ENCODE results near the gene CSNK2B. TPM values are rescaled to one million over a fixed set of nuclear protein-coding genes. Genes with fewer than 3 reads are reported as not detected.
A peak's percentile ranks its signal among the peaks of the same experiment; 100 is the strongest.

The CSNK2B gene
- total RNA-seq (ENCODE audit: low replicate concordance), result 126 and 190 TPM in 2 replicates

- Histone ChIP-seq H3K27me3 (no peaks in the 10 kb centered on the region), H3K4me2 (peak within 1 kb of the TSS; percentile 85), H3K36me3 (no peaks in the 10 kb centered on the region), H3F3A (ENCODE audit: low read depth) (peaks cover 33% of the 10 kb centered on the region), H3K9me3 (ENCODE audit: low read depth) (no peaks in the 10 kb centered on the region), H2AFZ (replicated peaks) (peak within 1 kb of the TSS; percentile 88), H3K27ac (peak within 1 kb of the TSS; percentile 93), H3K9ac (peak within 1 kb of the TSS; percentile 84), H3K79me2 (ENCODE audit: low read depth) (peaks cover 57% of the 10 kb centered on the region), H4K20me1 (ENCODE audit: low read depth) (no peaks in the 10 kb centered on the region), H3K4me3 (peak within 1 kb of the TSS; percentile 90), H3K4me1 (peaks cover 17% of the 10 kb centered on the region)
- Mint-ChIP-seq H3K4me1 (peaks cover 41% of the 10 kb centered on the region), H3K9me3 (no peaks in the 10 kb centered on the region), H3K27ac (peak within 1 kb of the TSS; percentile 97), H3K27me3 (ENCODE audit: insufficient read depth, low read depth) (peaks cover 5% of the 10 kb centered on the region), H3K4me3 (peak within 1 kb of the TSS; percentile 97), H3K36me3 (peaks cover 23% of the 10 kb centered on the region)
- peak; percentile 98 for DNase-seq (ENCODE audit: low spot score)
- TF ChIP-seq EZH2 (IDR thresholded peaks at IDR 0.05) (no peak), EZH2phosphoT487 (IDR thresholded peaks at IDR 0.05) (no peak)
- TF ChIP-seq, protein P1, sequence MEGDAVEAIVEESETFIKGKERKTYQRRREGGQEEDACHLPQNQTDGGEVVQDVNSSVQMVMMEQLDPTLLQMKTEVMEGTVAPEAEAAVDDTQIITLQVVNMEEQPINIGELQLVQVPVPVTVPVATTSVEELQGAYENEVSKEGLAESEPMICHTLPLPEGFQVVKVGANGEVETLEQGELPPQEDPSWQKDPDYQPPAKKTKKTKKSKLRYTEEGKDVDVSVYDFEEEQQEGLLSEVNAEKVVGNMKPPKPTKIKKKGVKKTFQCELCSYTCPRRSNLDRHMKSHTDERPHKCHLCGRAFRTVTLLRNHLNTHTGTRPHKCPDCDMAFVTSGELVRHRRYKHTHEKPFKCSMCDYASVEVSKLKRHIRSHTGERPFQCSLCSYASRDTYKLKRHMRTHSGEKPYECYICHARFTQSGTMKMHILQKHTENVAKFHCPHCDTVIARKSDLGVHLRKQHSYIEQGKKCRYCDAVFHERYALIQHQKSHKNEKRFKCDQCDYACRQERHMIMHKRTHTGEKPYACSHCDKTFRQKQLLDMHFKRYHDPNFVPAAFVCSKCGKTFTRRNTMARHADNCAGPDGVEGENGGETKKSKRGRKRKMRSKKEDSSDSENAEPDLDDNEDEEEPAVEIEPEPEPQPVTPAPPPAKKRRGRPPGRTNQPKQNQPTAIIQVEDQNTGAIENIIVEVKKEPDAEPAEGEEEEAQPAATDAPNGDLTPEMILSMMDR (IDR thresholded peaks at IDR 0.05), result no peak
Observed at GRCh38 chr6:31665501-31666336, at the start of gene CSNK2B. Gene CSNK2B (plus strand): TSS chr6:31666080. CDS start chr6:31666832, 752 bp downstream.

DNA sequence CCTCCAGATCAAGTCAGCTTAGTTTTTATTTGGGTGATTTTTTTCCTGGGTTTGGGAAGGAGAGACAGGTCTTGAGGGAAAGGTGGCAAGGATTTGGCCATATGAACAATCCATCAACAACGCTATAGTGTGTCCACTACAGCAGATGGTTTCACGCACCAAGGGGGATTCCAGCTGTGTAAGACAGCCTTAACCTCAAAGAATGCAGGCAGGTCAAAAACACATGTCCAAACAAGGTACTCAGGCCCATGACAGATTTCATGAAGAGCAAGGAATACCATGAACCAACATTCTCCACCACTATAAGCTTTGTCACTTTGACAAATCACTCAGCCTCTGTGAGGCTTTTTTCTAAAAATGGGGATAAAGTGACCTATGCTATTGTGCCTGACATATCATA, 48.9 kb upstream of the CSNK2B start:
- TF ChIP-seq EZH2 (IDR thresholded peaks at IDR 0.05), result no peak
- TF ChIP-seq EZH2phosphoT487 (IDR thresholded peaks at IDR 0.05), result no peak
- TF ChIP-seq, protein P1 (IDR thresholded peaks at IDR 0.05), result no peak
- H3K27ac Mint-ChIP-seq, result peak overlapping the region; percentile 24
- Histone ChIP-seq H3K9me3 (ENCODE audit: low read depth) (no peaks in the 10 kb centered on the region), H3K27me3 (no peaks in the 10 kb centered on the region), H3K9ac (no peak overlapping the region), H3K4me1 (peaks cover under 1% of the 10 kb centered on the region), H4K20me1 (ENCODE audit: low read depth) (peaks cover 1% of the 10 kb centered on the region), H3K79me2 (ENCODE audit: low read depth) (peaks cover 19% of the 10 kb centered on the region), H3F3A (ENCODE audit: low read depth) (peaks cover 26% of the 10 kb centered on the region), H3K36me3 (no peaks in the 10 kb centered on the region), H3K4me2 (no peak overlapping the region), H3K4me3 (no peak overlapping the region), H2AFZ (replicated peaks) (no peak overlapping the region), H3K27ac (no peak overlapping the region)
- H3K4me3 Mint-ChIP-seq, result no peak overlapping the region
- H3K9me3 Mint-ChIP-seq, result no peaks in the 10 kb centered on the region
- DNase-seq (ENCODE audit: low spot score), result no peak
- H3K36me3 Mint-ChIP-seq, result no peaks in the 10 kb centered on the region
- peaks cover 4% of the 10 kb centered on the region for H3K27me3 Mint-ChIP-seq (ENCODE audit: insufficient read depth, low read depth)
- peaks cover 21% of the 10 kb centered on the region for H3K4me1 Mint-ChIP-seq

DNA sequence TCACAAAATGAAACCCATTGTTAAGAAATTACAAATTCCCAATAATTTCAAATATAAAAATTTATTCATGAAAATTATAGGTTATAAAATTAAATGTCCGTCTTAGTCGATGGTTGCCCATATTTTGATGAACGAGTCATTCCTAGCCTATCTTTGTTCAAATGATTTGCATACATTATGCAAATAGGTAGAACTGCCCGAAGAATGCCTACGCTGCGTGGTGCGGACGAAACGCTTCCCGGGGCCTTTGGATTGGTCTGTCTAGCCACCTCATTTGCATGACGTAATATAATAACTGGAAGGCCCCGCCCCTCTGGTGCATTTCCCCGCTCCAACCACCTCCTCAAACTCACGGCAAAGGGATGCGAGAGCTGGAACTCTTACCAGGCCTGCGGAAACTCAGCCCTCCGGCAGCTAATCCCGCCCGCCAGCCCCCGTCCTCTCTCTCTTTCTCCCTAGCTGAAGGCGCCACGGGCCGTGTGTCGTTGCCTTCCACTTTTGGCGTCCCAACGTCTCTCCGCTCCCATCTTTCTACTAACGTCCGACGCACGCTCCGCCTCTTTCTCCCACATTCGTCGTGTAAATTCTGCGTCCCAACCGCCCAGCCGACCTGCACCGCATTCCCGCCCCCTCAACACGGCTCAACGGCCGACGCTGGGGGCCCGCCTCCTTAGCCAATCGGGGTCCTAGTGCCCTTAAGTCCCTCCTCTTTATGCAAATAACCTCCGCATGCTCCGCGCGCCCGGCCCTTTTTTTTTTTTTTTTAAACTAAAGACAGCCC, 45.9 kb upstream of the CSNK2B start:
- Mint-ChIP-seq H3K27ac (peak overlapping the region; percentile 98), H3K9me3 (no peaks in the 10 kb centered on the region), H3K4me1 (peaks cover 28% of the 10 kb centered on the region), H3K27me3 (ENCODE audit: insufficient read depth, low read depth) (peaks cover 3% of the 10 kb centered on the region), H3K4me3 (peak overlapping the region; percentile 91), H3K36me3 (peaks cover 21% of the 10 kb centered on the region)
- no peaks in the 10 kb centered on the region for H3K9me3 ChIP-seq (ENCODE audit: low read depth)
- peak overlapping the region; percentile 100 for H3K27ac ChIP-seq
- peak overlapping the region; percentile 89 for H3K4me3 ChIP-seq
- H3K9ac ChIP-seq, result peak overlapping the region; percentile 55
- H3K36me3 ChIP-seq, result peaks cover 10% of the 10 kb centered on the region
- H4K20me1 ChIP-seq (ENCODE audit: low read depth), result peaks cover 28% of the 10 kb centered on the region
- H3K27me3 ChIP-seq, result no peaks in the 10 kb centered on the region
- H3F3A ChIP-seq (ENCODE audit: low read depth), result peaks cover 43% of the 10 kb centered on the region
- H3K4me1 ChIP-seq, result peaks cover 11% of the 10 kb centered on the region
- TF ChIP-seq EZH2phosphoT487 (IDR thresholded peaks at IDR 0.05), result no peak
- no peak for TF ChIP-seq EZH2 (IDR thresholded peaks at IDR 0.05)
- TF ChIP-seq, protein P1 (IDR thresholded peaks at IDR 0.05), result no peak
- peaks cover 49% of the 10 kb centered on the region for H3K79me2 ChIP-seq (ENCODE audit: low read depth)
- peak overlapping the region; percentile 69 for H3K4me2 ChIP-seq
- peak; percentile 100 for DNase-seq (ENCODE audit: low spot score)
- peak overlapping the region; percentile 40 for H2AFZ ChIP-seq (replicated peaks)
